GM21786 (cell line): Measurements from ENCODE around the gene PDE5A.
"Not testable (repeated sequence)": the region's sequence is repeated elsewhere in the genome, so short reads cannot be mapped to it uniquely, and the experiment has no call there.

Experiments
- ATAC-seq: cut with Tn5 transposase; IDR thresholded peaks from one replicate; pipeline ENCODE4 v1.9.1; 2021; ENCODE audit not compliant: unreplicated experiment

Gene PDE5A

GRCh38 chr4:119646347-119647071 lies 17.9 kb upstream of the PDE5A start:
- no peak for ATAC-seq

GRCh38 chr4:119643306-119644042 lies 14.9 kb upstream of the PDE5A start:
- ATAC-seq: no peak

- ATAC-seq: no peak
Measured at GRCh38 chr4:119641765-119642164, 13.2 kb upstream of the PDE5A start.

GRCh38 chr4:119638359-119638758 lies 9.8 kb upstream of the PDE5A start:
- no peak for ATAC-seq

- ATAC-seq: not testable (repeated sequence)
Measured at GRCh38 chr4:119636851-119637250, 8.2 kb upstream of the PDE5A start.

- ATAC-seq: no peak
Measured at GRCh38 chr4:119632216-119632615, 3.6 kb upstream of the PDE5A start.

- ATAC-seq: peak; percentile 25
Measured at GRCh38 chr4:119629142-119629471, 503 bp upstream of the PDE5A start.

- peak; percentile 50 for ATAC-seq
Measured at GRCh38 chr4:119627267-119628255, 1.0 kb downstream of the PDE5A start.

- no peak for ATAC-seq
Measured at GRCh38 chr4:119626943-119627266, 1.7 kb downstream of the PDE5A start.

GRCh38 chr4:119626420-119626819 lies 2.2 kb downstream of the PDE5A start:
- ATAC-seq: no peak

GRCh38 chr4:119625761-119626160 lies 2.8 kb downstream of the PDE5A start:
- no peak for ATAC-seq

GRCh38 chr4:119624356-119624755 lies 4.2 kb downstream of the PDE5A start:
- no peak for ATAC-seq

- no peak for ATAC-seq
Measured at GRCh38 chr4:119623025-119623424, 5.6 kb downstream of the PDE5A start.

GRCh38 chr4:119615068-119615719 lies 13.4 kb downstream of the PDE5A start:
- ATAC-seq: no peak

GRCh38 chr4:119604266-119604665 lies 24.3 kb downstream of the PDE5A start:
- no peak for ATAC-seq

GRCh38 chr4:119602366-119602765 lies 26.2 kb downstream of the PDE5A start:
- ATAC-seq: no peak

GRCh38 chr4:119598521-119598920 lies 30.1 kb downstream of the PDE5A start:
- no peak for ATAC-seq

GRCh38 chr4:119597377-119597776 lies 31.2 kb downstream of the PDE5A start:
- no peak for ATAC-seq

GRCh38 chr4:119593698-119594097 lies 34.9 kb downstream of the PDE5A start:
- ATAC-seq: no peak

GRCh38 chr4:119592830-119593229 lies 35.8 kb downstream of the PDE5A start:
- ATAC-seq: no peak

GRCh38 chr4:119589165-119589564 lies 39.4 kb downstream of the PDE5A start:
- no peak for ATAC-seq
